ENCODE measurements around the gene PEAK1.

Gene PEAK1

DNA sequence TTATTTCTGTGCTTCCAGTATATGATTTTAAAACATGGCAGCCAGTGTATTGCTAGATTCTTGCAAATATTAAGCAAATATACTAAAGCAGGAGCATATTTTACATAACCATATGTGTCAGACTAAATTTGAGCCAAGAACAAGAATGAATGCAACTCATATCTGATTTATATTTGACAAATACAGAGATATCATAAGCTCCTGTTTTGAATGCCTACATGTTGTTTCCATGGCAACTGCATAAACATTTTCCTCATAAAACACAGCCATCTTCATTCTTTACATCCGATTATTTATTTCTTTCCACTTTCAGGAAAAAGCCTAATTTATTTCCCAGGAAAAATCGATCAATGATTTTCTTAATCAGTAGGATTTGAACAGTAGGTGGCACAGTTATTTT, 176.8 kb downstream of the PEAK1 start:
- no peak for DNase-seq (ENCODE audit: low read depth)
- H3K4me3 ChIP-seq (ENCODE audit: low read length): no peak overlapping the region
- no peak for TF ChIP-seq CTCF (conservative IDR thresholded peaks at IDR 0.05; ENCODE audit: low read depth, low read length)

DNA sequence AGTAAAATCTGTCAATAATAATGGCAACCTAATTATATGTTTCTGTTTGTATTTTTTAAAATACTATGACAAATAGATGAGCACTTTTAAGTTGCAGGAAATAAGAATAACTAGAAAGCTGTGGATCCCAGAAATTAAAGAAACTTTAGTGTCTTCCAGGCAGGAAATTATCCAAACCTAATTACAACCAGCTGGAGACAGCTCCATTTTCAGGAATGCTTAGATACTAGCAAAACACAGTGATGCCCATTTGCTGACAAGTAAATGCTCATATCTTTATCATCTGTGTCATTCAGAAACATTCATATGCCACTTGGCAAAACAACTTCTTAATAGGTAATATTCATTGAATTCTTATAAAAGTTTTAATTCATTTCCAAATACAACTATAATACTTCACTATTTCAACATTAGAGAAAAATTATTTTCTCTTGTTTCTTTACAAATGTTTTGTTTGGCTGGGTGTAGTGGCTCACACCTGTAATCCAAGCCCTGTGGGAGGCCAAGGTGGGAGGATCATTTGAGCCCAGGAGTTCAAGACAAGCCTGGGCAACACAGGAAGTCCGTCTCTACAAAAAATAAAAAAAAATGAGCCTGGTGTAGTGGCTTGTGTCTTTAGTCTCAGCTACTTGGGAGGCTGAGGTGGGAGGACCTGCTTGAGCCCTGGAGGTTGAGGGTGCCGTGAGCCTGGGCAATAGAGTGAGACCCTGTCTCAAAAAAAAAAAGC, 179.9 kb downstream of the PEAK1 start:
- TF ChIP-seq CTCF (conservative IDR thresholded peaks at IDR 0.05; ENCODE audit: low read depth, low read length): no peak
- no peak overlapping the region for H3K4me3 ChIP-seq (ENCODE audit: low read length)
- DNase-seq (ENCODE audit: low read depth): no peak

DNA sequence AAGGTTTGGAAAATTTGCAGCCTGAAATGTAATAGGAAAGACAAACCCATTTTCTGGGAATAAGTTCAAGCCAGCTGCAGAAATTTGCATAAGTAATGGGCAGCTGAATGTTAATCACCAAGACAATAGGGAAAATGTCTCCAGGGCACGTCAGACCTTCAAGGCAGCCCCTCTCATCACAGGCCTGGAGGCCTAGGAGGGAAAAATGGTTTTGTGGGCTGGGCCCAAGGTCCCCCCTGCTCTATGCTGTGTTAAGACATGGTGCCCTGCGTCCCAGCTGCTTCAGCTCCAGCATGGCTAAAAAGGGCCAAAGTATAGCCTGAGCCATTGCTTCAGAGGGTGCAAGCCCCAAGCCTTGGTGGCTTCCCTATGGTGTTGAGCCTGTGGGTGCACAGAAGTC, 184.3 kb downstream of the PEAK1 start:
- H3K4me3 ChIP-seq (ENCODE audit: low read length): no peak overlapping the region
- TF ChIP-seq CTCF (conservative IDR thresholded peaks at IDR 0.05; ENCODE audit: low read depth, low read length): no peak
- no peak for DNase-seq (ENCODE audit: low read depth)

DNA sequence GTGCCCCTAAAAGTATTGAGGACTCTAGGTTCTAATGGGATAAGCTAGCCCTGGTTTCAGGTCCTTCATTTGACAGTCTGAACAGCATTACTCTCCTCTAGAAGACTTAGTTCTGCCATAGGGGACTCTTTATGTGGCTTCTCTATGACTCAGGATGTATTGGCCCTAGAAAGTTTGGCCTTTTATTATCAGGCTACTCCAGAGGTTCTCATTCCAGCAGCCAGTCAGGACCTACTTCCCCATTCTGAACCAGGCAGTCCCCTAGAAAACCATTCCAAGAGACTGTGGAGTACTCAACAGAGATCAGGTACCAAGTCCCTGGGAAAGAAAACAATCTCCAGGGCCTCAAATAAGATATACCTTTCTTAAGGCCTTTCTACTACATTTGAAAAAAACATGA, 191.1 kb downstream of the PEAK1 start:
- TF ChIP-seq CTCF (conservative IDR thresholded peaks at IDR 0.05; ENCODE audit: low read depth, low read length): no peak

GRCh38 chr15:77226652-77227051, 193.3 kb downstream of the PEAK1 start:
- DNase-seq (ENCODE audit: low read depth): no peak
- H3K4me3 ChIP-seq (ENCODE audit: low read length): no peak overlapping the region
- TF ChIP-seq CTCF (conservative IDR thresholded peaks at IDR 0.05; ENCODE audit: low read depth, low read length): no peak

More for the DNA sequence above, 191.1 kb downstream of the PEAK1 start:
- no peak overlapping the region for H3K4me3 ChIP-seq (ENCODE audit: low read length)
- DNase-seq (ENCODE audit: low read depth): no peak

DNA sequence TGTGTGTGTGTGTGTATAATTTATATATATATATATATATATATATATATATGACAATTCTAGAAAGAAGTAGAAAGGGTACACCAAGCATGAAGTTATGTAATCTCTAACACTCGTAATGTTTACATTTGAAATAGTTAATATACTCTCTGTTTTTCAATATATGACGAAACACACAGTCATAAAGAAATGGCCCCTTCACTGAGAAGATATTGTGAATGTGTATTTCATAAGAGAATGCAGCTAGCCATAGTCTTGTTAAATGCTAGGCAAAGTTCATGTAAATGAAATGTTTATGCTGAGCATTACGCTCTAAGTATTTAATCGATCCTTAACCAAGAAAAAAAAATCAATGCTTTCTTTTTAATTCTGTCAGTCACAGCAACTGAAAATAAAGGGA, 194.3 kb downstream of the PEAK1 start:
- DNase-seq (ENCODE audit: low read depth): no peak

More for the DNA sequence above, 194.3 kb downstream of the PEAK1 start:
- H3K4me3 ChIP-seq (ENCODE audit: low read length): no peak overlapping the region
- TF ChIP-seq CTCF (conservative IDR thresholded peaks at IDR 0.05; ENCODE audit: low read depth, low read length): no peak
